AG08396 (cell line): ENCODE data around the gene FBXO3.
A peak's percentile ranks its signal among the peaks of the same experiment; 100 is the strongest.
"Not testable (repeated sequence)": the region's sequence is repeated elsewhere in the genome, so short reads cannot be mapped to it uniquely, and the experiment has no call there.

Source experiments
- DNase-seq: peaks from one replicate; pipeline ENCODE4 v3.0.0; 2012; ENCODE audit warnings: low spot score, mixed read lengths

FBXO3 gene

DNA sequence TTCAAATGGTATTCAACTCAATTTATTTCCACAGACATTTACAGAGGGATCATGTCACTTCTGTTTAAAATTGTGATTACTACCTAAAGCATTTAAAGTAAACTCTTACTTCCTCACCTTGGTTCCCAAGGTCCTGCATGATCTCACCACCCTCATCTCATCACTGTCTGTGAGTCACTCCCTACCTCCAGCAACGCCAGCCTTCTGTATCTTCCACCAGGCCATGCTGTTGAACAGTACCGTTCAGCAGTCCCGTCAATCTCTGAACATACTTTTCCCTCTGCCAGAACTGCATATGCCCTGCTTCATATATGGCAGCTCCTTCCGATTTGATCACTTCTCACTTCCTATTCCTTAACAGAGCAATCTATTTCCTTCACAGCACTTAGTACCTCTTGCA is 2.0 kb downstream of the FBXO3 start:
- no peak for DNase-seq

DNA sequence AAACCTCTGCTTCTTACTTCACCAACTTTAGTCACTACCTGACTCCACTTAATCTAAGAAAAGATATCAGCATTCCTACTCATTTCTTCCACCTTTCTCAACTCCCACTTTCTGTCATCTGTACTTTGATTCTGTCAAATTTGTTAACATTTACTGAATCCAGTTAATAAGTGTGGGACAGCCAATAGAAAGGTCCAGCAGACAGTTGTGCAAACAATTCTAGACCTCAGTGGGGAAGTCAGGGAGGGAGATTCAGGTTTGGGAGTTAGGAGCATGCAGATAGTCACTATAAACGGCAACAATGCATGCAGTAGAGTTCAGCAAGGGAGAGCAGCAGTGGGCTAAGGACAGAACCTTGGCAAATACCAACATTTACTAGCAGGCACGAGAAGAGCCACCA is 4.1 kb downstream of the FBXO3 start:
- no peak for DNase-seq

- no peak for DNase-seq
These were observed 4.8 kb downstream of the FBXO3 start for GRCh38 chr11:33769542-33769941.

GRCh38 chr11:33767624-33768023 is 6.7 kb downstream of the FBXO3 start:
- no peak for DNase-seq

GRCh38 chr11:33766085-33766484 is 8.2 kb downstream of the FBXO3 start:
- no peak for DNase-seq

DNA sequence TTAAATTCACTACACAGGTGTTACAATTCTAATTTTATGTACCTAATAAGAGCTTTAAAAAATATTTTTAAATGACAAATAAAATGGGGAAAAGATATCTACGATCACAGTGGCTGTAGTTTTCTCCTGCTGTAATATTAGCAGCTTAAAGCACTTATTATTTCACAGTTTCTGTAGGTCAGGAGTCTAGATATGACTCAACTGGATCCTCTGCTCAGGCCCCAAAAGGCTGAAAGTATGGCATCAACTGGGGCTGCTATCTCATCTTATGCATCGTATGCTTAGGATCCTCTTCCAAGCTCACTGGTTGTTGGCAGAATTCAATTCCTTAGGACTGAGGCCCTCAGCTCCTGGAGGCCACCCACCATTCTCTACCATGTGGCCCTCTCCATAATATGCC is 12.8 kb downstream of the FBXO3 start:
- no peak for DNase-seq

- DNase-seq = no peak
These were observed 20.9 kb downstream of the FBXO3 start for GRCh38 chr11:33753304-33753967.

DNA sequence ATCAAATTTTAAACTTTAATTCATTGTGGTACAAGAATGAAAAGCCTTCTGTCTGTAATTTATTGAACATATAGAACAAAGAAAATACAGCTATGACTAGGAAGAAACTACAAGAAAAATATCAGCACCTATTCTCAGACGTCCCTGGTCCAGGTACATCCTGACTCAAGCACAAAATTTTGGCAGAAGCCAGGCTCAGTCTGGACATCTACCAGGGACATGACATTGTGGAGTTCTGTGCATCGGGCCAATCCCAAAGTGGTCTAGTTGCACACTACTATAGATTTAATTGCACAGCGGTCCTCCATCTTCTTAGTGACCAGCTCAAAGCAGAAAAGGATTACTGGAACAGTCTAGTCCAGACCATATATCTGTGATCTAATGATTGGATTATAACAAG is 22.4 kb downstream of the FBXO3 start:
- DNase-seq = no peak

DNA sequence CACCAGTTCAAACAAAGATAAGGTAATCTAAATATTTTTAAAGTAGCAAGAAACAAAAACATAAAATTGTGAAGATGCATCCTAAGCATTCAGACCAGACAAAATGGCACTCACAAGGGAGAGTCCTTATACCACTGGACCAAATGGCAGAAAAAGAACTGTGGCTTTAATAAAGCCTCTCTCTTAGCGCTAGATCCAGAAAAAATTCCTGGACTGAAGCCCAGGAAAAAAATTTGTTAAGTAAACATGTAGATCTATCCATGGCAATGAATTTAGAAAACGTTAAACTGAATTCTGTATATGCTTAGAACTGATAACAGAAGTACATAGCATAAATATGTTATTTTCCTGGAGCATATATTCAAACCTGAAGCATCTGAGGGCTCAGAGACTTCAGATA is 26.3 kb downstream of the FBXO3 start:
- DNase-seq = peak; percentile 25

DNA sequence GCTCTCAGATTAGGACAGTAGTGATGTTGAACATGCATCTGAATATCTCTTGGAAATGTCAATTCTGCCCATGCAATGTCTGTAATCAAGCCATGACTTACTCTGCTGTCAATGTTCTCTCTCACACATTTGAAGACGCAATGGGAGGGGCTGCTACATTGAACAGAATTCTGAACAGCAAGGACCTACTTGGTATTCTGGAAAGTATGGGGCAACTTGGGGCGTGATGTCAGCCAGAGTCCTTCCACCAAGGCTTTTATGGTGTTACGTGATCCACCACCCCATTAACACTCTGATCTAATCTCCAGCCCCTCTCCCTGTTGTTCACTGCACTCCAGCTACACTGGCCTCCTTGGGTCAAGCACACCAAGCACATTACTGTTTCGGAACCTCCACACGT is 31.0 kb downstream of the FBXO3 start:
- DNase-seq = no peak

DNA sequence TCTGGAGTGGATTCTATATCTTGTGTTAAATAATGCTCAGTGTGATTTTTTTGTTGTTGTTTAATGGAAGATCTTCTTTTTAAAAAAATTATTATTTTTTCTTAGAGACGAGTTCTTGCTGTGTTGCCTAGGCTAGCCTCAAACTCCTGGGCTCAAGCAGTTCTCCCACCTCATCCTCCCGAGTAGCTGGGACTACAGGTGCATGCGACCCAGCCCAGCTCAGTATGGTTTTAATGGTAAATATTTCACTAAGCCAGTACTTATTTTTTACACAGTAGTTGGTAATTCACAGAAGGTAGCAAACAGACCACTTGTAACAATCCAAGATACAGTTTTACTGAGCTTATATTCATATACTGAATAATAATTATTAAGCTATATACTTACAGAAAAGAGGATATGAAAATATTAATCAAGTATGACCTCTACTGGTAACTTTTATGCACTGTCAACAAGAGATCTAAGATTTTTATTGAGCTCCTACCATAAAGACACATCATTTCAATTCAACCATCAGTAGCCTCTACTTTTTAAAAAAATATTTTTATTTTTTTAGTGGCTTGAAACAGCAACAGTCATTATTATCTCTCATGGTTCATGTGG is 32.0 kb downstream of the FBXO3 start:
- DNase-seq = no peak

DNA sequence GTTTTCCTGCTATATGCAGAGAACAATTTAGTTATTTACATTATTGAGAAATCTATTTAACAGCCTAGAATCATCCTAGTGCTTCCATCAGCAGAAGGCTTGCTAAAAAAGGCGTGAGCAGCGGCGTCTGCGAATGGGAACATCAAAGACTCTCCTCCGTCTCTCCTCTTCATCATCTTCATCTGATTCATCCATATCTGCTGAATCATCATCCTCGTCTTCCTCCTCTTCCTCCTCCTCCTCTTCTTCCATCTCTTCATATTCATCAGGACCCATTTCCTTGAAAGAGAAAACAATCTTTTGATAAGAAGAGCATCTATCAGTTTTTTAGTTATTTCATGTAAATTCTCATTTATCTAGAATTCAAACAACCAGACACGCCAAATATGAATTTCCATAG is 32.5 kb downstream of the FBXO3 start:
- no peak for DNase-seq

DNA sequence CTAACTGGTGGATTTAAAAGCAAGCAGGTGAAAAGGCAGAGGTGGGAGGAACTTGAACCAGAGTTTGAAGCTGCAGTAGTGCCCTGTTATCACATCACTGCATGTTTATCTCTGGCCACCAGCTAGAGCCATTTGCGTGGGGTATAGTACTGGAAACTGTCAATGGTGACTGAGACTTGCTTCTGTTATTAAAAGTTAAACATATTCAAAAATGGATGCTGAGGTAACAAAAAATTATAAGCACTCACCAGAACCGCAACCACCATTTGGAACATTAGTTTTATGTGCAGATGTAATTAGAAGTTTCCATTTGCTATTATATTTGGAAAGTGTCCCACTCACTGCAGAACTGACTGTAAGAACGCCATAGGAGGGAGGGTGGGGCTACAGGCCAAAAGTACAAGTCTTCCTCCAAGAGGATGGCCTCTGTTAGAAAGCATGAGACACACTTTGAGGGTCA is 36.9 kb downstream of the FBXO3 start:
- no peak for DNase-seq

DNA sequence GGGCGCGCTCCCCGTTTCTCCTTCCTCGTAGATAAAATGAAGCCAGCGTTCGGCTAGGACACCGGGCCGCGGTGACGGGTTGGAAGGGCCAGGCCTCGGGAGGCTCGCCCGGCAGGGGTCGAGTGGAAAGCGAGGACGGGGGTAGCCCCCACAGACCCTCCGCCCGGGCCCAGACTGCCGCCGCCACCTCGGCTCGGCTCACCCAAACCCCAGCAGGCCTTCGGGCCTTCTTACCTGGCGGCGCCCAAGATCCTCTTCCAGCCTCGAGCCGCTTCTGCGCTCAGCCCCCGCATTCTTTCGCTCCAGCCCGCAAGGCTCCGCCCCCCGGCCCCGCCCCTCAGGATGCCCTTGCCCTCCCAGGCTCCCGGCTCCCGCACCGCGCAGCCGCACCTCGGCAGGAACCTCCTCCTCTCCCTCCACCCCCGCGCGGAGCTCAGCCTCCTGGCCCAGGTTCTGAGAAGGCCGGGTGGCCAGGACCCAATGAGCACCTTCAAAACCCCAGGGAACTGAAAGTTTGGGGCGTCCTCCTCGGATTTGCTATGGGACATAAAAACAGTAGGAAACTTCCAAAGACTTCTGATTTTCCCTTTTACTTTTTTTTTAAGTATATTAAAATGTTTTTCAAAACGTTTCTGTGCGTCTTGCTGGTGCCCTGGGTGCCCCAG is 38.0 kb downstream of the FBXO3 start, which contains the start of gene CD59:
CD59 (minus strand) TSS at position 276 of the 665 bp plus-strand sequence. CDS start 13,978 bp downstream, outside the sequence.
- peak; percentile 96 for DNase-seq

DNA sequence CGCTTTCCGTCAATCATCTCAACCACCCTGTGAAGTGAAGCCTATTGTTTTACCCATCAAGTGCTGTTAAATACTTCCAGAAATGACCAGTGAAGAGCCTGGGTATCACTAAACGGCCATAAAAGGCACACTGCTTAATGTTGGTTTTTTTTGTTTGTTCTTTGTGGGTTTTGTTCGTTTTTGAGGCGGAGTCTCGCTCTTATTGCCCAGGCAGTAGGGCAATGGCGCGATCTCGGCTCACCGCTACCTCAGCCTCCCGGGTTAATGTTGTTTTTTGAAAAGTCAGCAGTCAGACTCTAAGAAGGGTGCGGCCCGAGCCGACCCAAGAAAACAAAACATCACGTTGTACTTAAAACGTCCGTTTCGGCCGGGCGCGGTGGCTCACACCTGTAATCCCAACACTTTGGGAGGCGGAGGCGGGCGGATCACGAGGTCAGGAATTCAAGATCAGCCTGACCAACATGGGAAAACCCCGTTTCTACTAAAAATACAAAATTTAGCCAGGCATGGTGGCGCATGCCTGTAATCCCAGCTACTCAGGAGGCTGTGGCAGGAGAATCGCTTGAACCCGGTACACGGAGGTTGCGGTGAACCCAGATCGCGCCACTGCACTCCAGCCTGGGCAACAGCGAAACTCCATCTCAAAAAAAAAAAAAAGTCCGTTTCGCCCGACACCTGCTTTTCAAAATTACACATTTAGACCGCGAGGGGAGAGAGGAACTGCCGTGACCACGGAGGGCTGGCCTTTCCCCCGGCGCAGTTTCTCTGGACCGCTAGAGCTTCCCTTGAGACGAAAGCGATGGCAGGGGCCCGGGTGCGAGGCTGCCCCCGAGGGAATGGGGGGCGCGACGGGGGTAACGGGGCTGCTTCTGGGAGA is 38.8 kb downstream of the FBXO3 start:
- no peak for DNase-seq

DNA sequence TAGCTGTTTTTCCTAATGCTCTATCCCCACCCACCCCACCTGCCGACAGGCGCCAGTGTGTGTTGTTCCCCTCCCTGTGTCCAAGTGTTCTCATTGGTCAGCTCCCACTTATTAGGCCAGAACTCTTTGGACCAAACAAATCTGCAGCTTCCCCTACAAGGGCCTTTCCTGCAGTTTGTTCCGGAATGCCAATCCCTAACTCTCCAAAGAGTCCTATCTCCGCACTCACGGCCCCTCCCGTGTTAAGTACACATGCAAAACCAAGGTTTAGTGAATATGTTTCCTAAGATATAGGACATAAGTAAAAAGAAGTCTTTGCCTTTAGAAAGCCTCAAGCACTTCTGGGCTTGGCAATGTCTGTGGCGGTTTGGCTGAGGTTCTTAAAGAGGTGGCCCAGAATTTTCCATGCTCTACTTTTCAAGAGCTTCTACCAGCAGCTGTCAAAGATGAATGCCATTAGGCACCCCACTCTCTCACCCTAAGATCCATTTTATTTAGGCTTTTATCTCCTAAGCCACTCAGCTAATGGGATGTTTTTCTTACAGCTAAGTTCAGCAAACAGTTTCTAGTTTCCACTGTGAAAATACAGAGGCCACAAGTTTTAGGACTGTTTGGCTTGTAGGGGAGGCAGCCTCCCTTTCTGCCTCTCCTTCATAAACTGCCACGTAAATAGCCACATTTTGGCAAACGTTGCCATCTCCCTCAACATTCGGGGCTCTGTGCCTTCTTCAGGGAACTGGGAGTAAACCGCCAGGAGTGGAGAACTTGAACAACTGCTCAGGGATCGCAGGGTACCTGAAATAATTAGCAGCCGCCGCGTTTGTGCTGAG is 39.7 kb downstream of the FBXO3 start:
- DNase-seq = no peak

GRCh38 chr11:33733980-33734379 is 40.3 kb downstream of the FBXO3 start:
- DNase-seq = no peak

- DNase-seq = no peak
These were observed 42.4 kb downstream of the FBXO3 start for GRCh38 chr11:33731723-33732531.

- no peak for DNase-seq
These were observed 43.6 kb downstream of the FBXO3 start for GRCh38 chr11:33730716-33731115.

GRCh38 chr11:33729072-33729664 is 45.2 kb downstream of the FBXO3 start:
- not testable (repeated sequence) for DNase-seq
